ENCODE data around the gene PITRM1.
"Not testable (repeated sequence)": the region's sequence is repeated elsewhere in the genome, so short reads cannot be mapped to it uniquely, and the experiment has no call there.

The PITRM1 gene

GRCh38 chr10:3199488-3199887, 26.9 kb upstream of the PITRM1 start:
- no peak for DNase-seq

DNA sequence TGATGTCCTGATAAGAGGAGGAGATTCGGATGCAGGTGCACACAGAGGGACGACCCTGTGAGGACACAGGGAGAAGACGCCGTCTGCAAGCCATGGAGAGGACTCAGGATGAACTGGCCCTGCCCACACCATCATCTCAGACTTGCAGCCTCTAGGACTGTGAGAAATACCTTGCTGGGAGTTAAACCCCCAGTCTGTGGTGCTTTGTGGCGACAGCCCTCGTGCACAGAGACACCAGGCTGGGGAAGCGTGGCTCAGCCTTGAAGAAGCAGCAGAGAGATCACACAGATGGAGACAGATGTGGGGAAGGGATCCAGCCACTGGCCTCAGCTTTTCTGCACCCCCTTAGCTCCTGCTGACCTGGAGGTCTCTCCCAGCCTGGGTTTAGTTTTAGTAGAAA, 26.3 kb upstream of the PITRM1 start:
- no peak for DNase-seq

DNA sequence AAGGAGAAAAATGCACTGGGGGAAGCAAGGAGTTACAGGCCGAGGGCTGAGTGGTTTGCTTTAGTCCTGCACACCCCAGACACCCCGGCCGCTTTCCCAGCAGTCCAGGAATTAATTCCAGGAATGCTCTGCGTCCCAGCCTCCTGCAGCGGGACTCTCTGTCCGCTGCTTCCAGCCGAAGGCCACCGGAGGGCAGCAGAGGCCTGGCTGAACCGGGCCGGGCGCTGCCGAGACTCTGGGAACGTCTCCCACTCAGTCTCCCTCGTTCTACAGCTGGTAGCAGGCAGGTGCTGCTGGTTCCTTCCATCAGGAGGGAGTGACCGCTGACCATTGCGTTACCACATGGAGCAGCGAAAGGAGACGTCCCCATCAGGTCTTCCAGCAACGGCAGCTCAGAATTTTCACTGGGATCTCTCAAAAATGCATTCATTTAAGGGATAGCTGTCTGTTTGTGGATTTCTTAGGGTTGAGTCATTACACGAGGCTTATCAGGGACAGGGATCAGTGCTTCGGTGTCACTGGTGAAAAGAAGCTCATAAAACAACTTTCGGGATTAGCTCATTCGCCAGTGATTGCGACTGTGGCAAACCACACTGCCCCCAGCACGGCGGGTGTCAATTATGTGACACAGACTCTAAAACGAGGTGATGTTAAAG, 24.9 kb upstream of the PITRM1 start:
- peak in 48 of 51 donors; percentile 13 to 82 (median 56) for DNase-seq

GRCh38 chr10:3196958-3197347, 24.4 kb upstream of the PITRM1 start:
- no peak for DNase-seq

GRCh38 chr10:3196482-3196881, 23.9 kb upstream of the PITRM1 start:
- DNase-seq: no peak

DNA sequence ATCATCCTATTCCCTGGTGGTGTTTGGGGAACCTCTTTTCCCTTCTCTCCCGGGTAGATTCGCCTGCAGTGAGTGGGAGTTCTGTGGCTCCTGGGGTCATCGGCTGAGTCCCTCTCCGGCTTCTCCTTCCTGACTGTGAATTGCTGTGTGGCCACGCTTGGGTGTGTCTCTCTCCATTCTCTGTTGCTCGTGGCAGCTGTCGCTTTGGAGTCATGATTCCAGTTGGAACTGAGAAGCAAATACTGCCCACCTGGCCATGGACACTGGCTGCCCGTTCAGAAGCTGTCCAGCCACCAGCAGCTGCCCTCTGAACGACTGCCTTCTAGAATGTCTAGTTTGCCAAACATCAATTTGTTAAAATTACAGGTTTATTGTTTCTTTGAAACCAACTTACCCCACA, 23.1 kb upstream of the PITRM1 start:
- DNase-seq: no peak

DNA sequence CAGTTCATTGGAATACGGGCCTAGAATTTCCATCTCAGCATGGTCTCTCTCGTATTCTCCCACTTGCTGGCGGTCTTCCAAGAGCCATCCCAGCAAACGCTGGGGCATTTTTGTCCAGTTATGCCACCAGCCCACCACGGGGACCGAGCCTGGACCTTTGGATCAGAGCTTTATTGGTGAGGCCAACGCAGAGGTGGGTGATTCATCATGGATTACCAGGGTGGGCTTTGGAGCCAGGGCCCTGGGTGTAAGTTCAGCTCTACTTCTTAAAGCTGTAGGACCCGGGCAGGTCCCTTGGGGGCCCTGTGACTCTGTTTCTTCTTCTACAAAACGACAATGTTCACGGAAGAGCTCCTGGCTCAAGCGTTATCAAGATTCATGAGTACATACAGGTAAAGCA, 22.7 kb upstream of the PITRM1 start:
- no peak for DNase-seq

- DNase-seq: no peak
Measured at GRCh38 chr10:3194871-3195270, 22.3 kb upstream of the PITRM1 start.

DNA sequence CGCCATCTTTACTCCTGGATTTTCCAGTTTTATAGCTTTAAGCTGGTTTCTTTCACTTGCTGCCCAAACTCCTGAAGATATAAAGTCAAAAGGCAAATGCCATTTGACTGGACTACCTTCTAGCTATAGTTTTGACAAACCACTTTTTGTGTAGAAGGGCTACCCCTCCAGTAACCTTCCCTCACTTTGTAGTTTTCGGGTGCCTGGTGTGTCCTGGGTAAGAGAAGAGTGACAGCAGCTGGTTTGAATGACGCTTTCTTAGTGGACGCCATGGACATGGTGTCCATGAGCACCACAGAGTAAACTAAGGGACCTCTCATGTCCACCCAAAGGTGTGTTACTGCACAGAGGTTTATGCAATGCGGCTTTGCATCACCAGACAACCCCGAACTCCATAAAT, 21.2 kb upstream of the PITRM1 start:
- DNase-seq: no peak

GRCh38 chr10:3192856-3193635, 20.5 kb upstream of the PITRM1 start:
- peak in 22 of 51 donors; percentile 6 to 58 (median 20) for DNase-seq

- no peak for DNase-seq
Measured at GRCh38 chr10:3190817-3191216, 18.2 kb upstream of the PITRM1 start.

DNA sequence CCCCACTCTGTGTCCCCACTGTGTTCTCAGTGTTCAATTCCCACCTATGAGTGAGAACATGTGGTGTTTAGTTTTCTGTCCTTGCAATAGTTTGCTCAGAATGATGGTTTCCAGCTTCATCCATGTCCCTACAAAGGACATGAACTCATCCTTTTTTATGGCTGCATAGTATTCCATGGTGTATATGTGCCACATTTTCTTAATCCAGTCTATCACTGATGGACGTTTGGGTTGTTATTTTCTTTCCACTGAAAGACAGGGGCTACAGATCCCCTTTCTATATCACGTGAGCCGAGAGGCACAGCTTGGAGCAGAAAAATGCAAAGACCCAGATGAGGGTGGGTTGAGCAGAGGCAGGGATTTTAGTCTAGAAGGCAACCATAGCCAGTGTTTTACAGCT, 14.6 kb upstream of the PITRM1 start:
- DNase-seq: not testable (repeated sequence)

DNA sequence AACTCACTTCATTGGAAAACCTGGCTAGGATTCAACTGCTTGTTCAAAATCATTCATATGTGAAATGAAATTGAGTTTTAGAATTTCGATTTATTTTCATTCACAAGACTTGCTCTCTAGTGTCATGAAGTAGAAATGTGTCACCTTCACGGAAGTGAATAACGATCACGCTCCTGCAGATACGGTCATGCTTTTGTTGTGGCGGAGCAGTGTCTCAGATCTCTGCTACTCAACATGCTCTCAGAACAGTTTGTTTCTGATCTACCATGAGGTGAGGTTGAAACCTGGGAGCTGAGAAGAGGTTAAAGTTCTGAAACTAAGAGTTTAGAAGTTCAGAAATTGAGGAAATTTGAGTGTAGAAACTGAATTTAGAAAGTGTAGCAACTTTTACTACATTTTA, 13.8 kb upstream of the PITRM1 start:
- DNase-seq: no peak

- no peak for DNase-seq
Measured at GRCh38 chr10:3185386-3185785, 12.8 kb upstream of the PITRM1 start.

DNA sequence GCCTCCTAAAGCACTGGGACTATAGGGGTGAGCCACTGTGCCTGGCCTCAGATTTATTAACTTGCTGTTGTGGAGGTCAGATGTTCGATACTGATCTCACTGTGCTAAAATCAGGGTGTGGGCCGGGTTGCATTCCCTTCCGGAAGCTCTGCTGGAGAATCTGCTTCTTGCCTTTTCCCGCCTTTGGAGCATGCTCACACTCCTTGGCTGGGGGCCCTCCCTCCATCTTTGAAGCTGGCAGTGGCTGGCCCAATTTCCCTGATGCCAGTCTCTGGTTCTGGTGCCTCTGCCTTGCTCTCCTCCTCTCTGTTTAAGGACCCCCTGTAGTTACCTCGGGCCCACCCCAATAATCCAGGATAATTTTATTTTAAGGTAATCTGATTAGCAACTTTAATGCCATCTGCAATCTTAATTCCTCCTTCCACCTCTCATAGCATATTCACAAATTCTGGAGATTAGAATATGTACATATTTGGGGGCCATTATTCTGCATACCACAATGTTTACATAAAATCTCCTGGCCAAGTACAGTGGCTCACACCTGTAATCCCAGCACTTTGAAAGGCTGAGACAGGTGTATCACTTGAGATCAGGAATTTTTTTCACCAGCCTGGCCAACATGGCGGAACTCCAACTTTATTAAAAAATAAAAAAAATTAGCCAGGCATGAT, 7.9 kb upstream of the PITRM1 start:
- no peak for DNase-seq

- no peak for DNase-seq
Measured at GRCh38 chr10:3179174-3179573, 6.6 kb upstream of the PITRM1 start.

- no peak for DNase-seq
Measured at GRCh38 chr10:3178042-3178441, 5.5 kb upstream of the PITRM1 start.

GRCh38 chr10:3173171-3173878, 743 bp upstream of the PITRM1 start:
- peak in 8 of 51 donors; percentile 31 to 85 (median 78) for DNase-seq

- DNase-seq: peak in 2 of 51 donors; percentile 47 to 60
Measured at GRCh38 chr10:3172081-3172445, 519 bp downstream of the PITRM1 start.

DNA sequence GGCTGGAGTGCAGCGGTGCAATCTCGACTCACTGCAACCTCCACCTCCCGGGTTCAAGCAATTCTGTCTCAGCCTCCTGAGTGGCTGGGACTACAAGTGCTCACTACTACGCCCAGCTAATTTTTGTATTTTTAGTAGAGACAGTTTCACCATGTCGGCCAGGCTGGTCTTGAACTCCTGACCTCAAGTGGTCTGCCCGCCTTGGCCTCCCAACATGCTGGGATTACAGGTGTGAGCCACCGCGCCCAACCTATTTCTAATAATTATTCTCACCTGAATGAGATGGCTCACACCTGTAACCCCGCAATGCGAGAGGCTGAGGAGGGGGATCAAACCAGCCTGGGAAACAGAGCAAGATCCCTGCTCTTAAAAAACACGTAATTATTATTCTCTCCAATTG, 1.1 kb downstream of the PITRM1 start:
- not testable (repeated sequence) for DNase-seq

GRCh38 chr10:3169673-3170072, 2.9 kb downstream of the PITRM1 start:
- peak in 2 of 51 donors; percentile 17 to 41 for DNase-seq

DNA sequence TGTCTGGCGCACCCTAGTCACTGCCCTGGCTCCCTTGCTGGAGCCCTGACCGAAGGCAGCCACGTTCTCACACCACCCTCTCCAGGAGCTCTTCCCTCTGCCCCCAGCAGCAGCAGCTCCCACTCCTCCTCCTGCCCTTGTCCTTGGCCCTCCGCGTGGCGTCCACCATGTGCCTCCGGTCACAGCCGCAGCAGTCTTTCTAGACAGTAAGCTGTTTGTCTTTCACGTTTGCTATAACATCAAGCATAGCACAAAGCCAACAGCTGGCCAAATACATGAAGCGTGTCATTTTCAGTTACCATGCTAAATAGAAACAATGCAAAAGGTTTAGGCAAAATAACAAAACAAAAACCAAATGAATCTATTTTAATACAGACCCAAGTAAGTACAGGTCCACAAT, 3.3 kb downstream of the PITRM1 start:
- peak in 12 of 51 donors; percentile 4 to 45 (median 18) for DNase-seq

All from hypothalamus (tissue), 51 donors.